K562 (cell line): Measurements from ENCODE around the gene LRCH1. TPM values are rescaled to one million over a fixed set of nuclear protein-coding genes. Genes with fewer than 3 reads are reported as not detected.

ENCODE experiments used
- ARID2 ChIP-seq: fragments of 450-650 bp; IDR thresholded peaks from 2 replicates; pipeline ENCODE4 v1.6.1; 2017; ENCODE audit warnings: antibody characterized with exemption, mild to moderate bottlenecking
- BHLHE40 ChIP-seq: IDR thresholded peaks from 2 replicates; pipeline ENCODE4 v1.6.1; 2011; ENCODE audit warnings: low read length, improper control_type of control experiment
- PHB ChIP-seq: fragments of 250-450 bp; sonication (Bioruptor Pico); IDR thresholded peaks from 2 replicates; pipeline ENCODE4 v1.5.0; 2021
- POLR2AphosphoS5 ChIP-seq: IDR thresholded peaks from 2 replicates; pipeline ENCODE4 v1.6.1; 2011; ENCODE audit warnings: mild to moderate bottlenecking, low read depth, low read length, moderate library complexity; ENCODE audit not compliant: control insufficient read depth, insufficient read depth
- ZBED1 ChIP-seq: IDR thresholded peaks from 2 replicates; pipeline ENCODE4 v1.6.1; 2014
- ZNF239 ChIP-seq: fragments of 250-450 bp; sonication (Bioruptor Pico); IDR thresholded peaks from 2 replicates; pipeline ENCODE4 v1.4.0; 2020; ENCODE audit warnings: mild to moderate bottlenecking
- ZNF311 ChIP-seq: fragments of 250-450 bp; sonication (Bioruptor Pico); IDR thresholded peaks from 2 replicates; pipeline ENCODE4 v1.4.0; 2020; ENCODE audit warnings: mild to moderate bottlenecking, moderate library complexity
- ZNF668 ChIP-seq: fragments of 250-450 bp; sonication (Bioruptor Pico); IDR thresholded peaks from 2 replicates; pipeline ENCODE4 v1.8.0; 2022; ENCODE audit warnings: mild to moderate bottlenecking, inconsistent platforms
- ZNF76 ChIP-seq: fragments of 250-450 bp; sonication (Bioruptor Pico); IDR thresholded peaks from 2 replicates; pipeline ENCODE4 v1.4.0; 2020; ENCODE audit warnings: mild to moderate bottlenecking, moderate library complexity, borderline replicate concordance
- polyA plus RNA-seq, 8 experiments: library from polyadenylated mRNA; depleted of rRNA in 4 of 8; stranded (reverse) in 5 of 8; unstranded in 3 of 8; fragments of >200 nt; fragmentation: Nextera tagmentation in 2 of 8; fragmentation: Illumina TruSeq in 1 of 8; extraction: Ambion mirVana in 2 of 8; extraction: Trizol in 1 of 8; gene quantifications; 2 replicates each; pipeline versions ENCODE4 v1.2.1 to v1.2.3, GENCODE V29; 2011 to 2014; ENCODE audit warnings: inconsistent platforms in 1 of 8, missing spikeins in 1 of 8
- total RNA-seq, 7 experiments: library from RNA; depleted of rRNA in 6 of 7; stranded (reverse); fragments of >200 nt in 6 of 7; fragmentation: Illumina TruSeq in 2 of 7; extraction: Trizol in 2 of 7; gene quantifications; 2 replicates each; pipeline versions ENCODE4 v1.2.1 to v1.2.3, GENCODE V29; 2011 to 2021; ENCODE audit warnings: low replicate concordance in 1 of 7
- TF ChIP-seq, protein P1 (sequence below), 3 experiments: fragments of 200-800 bp in 1 of 3; fragments of 250-450 bp in 1 of 3; fragments of 450-650 bp in 1 of 3; sonication (Bioruptor Pico) in 1 of 3; sonication (Bioruptor generic) in 1 of 3; formaldehyde crosslinking in 1 of 3; IDR thresholded peaks; 2 replicates each; pipeline versions ENCODE4 v1.6.1 to v1.8.0; 2016 to 2022; ENCODE audit warnings: mild to moderate bottlenecking in 2 of 3, missing genetic modification characterization in 2 of 3, missing compliant biosample characterization in 1 of 3, moderate library complexity in 1 of 3
- TF ChIP-seq, protein P2 (sequence below), 2 experiments: fragments of 450-650 bp in 1 of 2; sonication (generic) in 1 of 2; formaldehyde crosslinking in 1 of 2; IDR thresholded peaks in 1 of 2; conservative IDR thresholded peaks in 1 of 2; 2 replicates each; pipeline versions ENCODE4 v1.6.1 to v1.8.1; 2016 to 2023; ENCODE audit warnings: mild to moderate bottlenecking in 2 of 2, moderate library complexity in 2 of 2, inconsistent platforms in 1 of 2, missing genetic modification reagents in 1 of 2
- TF ChIP-seq, protein P3 (sequence below), 2 experiments: fragments of 150-350 bp in 1 of 2; IDR thresholded peaks; 2 replicates each; pipeline ENCODE4 v1.6.1; 2012 to 2016; ENCODE audit warnings: low read depth in 2 of 2, low read length in 2 of 2, mild to moderate bottlenecking in 1 of 2, moderate library complexity in 1 of 2
- TF ChIP-seq, protein P4 (sequence below): fragments of 250-450 bp; sonication (Bioruptor Pico); IDR thresholded peaks from 2 replicates; pipeline ENCODE4 v1.5.0; 2022; ENCODE audit warnings: mild to moderate bottlenecking

Gene LRCH1
- total and polyA plus RNA-seq, 9 of the 15 experiments (the other 6 are each of a cell fraction or from before 2014, with no cell fraction given): 1.1 to 6.8 (median 3.7) TPM

DNA sequence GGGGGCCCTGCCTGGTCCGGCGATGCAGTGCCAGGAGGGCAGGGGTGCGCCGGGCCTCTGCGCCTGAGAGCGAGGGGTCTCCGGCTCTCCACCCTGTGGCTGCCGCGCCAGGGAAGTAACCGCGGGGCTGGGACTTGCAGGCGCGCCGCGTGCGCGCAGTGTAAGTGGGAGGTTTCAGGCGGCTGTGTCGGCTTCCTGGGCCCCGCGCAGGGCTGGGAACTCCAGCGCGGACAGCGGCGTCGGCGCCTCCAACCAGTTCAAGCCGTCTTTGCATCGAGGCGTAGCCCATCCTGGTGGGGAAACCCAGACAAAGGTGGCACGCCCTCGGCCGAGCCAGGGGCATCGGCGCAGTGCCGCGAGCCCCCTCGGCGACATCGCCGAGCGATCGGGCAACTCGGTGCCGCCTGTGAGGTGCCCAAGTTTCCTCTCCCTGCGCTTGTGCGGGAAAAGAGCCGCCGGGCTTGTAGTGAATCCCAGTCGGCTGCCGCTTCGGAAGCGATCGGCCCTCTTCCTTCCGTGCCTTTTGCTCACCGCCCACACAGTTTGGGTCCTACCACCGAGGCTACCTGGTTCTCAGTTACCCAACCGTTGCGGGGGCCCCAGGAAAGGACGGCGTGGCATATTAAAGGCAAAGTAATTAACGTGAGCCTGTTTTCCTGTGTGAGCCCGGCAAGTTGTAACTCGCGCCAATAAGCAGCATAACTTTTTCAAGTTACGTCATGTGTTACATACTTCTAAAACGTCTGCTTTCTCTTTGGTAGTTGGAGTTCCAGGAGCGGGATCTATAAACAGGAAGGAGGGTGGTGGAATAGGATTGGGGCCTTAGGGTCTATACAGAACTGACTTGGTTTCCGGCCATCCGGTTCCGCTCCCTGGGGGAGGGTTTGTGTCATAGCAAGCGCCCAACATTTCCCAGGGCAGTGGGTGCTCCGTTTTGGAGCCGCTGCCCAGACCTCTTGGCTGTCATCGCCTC is 1.2 kb downstream of the LRCH1 start (continued):
- TF ChIP-seq ZNF311 (CRISPR knock-in tag) (no peak), ZBED1 (no peak), BHLHE40 (no peak), ARID2 (no peak), POLR2AphosphoS5 (no peak), ZNF668 (no peak), ZNF76 (CRISPR knock-in tag) (no peak), ZNF239 (CRISPR knock-in tag) (no peak), PHB (CRISPR knock-in tag) (no peak)
- TF ChIP-seq, protein P1, sequence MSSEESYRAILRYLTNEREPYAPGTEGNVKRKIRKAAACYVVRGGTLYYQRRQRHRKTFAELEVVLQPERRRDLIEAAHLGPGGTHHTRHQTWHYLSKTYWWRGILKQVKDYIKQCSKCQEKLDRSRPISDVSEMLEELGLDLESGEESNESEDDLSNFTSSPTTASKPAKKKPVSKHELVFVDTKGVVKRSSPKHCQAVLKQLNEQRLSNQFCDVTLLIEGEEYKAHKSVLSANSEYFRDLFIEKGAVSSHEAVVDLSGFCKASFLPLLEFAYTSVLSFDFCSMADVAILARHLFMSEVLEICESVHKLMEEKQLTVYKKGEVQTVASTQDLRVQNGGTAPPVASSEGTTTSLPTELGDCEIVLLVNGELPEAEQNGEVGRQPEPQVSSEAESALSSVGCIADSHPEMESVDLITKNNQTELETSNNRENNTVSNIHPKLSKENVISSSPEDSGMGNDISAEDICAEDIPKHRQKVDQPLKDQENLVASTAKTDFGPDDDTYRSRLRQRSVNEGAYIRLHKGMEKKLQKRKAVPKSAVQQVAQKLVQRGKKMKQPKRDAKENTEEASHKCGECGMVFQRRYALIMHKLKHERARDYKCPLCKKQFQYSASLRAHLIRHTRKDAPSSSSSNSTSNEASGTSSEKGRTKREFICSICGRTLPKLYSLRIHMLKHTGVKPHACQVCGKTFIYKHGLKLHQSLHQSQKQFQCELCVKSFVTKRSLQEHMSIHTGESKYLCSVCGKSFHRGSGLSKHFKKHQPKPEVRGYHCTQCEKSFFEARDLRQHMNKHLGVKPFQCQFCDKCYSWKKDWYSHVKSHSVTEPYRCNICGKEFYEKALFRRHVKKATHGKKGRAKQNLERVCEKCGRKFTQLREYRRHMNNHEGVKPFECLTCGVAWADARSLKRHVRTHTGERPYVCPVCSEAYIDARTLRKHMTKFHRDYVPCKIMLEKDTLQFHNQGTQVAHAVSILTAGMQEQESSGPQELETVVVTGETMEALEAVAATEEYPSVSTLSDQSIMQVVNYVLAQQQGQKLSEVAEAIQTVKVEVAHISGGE (CRISPR knock-in tag; IDR thresholded peaks at IDR 0.05): 0 out of 6 replicates have a peak, but pooled peaks of 1 of the 3 experiments have one; percentile 26
- TF ChIP-seq, protein P2, sequence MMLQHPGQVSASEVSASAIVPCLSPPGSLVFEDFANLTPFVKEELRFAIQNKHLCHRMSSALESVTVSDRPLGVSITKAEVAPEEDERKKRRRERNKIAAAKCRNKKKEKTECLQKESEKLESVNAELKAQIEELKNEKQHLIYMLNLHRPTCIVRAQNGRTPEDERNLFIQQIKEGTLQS (IDR thresholded peaks at IDR 0.05): peak; percentile 57
- TF ChIP-seq, protein P2 (CRISPR knock-in tag; conservative IDR thresholded peaks at IDR 0.05): no peak
- TF ChIP-seq, protein P3, sequence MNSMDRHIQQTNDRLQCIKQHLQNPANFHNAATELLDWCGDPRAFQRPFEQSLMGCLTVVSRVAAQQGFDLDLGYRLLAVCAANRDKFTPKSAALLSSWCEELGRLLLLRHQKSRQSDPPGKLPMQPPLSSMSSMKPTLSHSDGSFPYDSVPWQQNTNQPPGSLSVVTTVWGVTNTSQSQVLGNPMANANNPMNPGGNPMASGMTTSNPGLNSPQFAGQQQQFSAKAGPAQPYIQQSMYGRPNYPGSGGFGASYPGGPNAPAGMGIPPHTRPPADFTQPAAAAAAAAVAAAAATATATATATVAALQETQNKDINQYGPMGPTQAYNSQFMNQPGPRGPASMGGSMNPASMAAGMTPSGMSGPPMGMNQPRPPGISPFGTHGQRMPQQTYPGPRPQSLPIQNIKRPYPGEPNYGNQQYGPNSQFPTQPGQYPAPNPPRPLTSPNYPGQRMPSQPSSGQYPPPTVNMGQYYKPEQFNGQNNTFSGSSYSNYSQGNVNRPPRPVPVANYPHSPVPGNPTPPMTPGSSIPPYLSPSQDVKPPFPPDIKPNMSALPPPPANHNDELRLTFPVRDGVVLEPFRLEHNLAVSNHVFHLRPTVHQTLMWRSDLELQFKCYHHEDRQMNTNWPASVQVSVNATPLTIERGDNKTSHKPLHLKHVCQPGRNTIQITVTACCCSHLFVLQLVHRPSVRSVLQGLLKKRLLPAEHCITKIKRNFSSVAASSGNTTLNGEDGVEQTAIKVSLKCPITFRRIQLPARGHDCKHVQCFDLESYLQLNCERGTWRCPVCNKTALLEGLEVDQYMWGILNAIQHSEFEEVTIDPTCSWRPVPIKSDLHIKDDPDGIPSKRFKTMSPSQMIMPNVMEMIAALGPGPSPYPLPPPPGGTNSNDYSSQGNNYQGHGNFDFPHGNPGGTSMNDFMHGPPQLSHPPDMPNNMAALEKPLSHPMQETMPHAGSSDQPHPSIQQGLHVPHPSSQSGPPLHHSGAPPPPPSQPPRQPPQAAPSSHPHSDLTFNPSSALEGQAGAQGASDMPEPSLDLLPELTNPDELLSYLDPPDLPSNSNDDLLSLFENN (IDR thresholded peaks at IDR 0.05; ENCODE audit: low read depth in 2 of 2, low read length in 2 of 2): no peak
- TF ChIP-seq, protein P4, sequence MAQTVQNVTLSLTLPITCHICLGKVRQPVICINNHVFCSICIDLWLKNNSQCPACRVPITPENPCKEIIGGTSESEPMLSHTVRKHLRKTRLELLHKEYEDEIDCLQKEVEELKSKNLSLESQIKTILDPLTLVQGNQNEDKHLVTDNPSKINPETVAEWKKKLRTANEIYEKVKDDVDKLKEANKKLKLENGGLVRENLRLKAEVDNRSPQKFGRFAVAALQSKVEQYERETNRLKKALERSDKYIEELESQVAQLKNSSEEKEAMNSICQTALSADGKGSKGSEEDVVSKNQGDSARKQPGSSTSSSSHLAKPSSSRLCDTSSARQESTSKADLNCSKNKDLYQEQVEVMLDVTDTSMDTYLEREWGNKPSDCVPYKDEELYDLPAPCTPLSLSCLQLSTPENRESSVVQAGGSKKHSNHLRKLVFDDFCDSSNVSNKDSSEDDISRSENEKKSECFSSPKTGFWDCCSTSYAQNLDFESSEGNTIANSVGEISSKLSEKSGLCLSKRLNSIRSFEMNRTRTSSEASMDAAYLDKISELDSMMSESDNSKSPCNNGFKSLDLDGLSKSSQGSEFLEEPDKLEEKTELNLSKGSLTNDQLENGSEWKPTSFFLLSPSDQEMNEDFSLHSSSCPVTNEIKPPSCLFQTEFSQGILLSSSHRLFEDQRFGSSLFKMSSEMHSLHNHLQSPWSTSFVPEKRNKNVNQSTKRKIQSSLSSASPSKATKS (CRISPR knock-in tag): no peak
